Islet of Langerhans (tissue), 1 donor: Measurements from ENCODE around the gene GPR39.
A peak's percentile ranks its signal among the peaks of the same experiment; 100 is the strongest.

Experiments used
- FAIRE-seq: peaks from one replicate; lab custom pipeline; 2011; peaks lifted over from hg19 to GRCh38; lab: Jason Lieb, UNC

The GPR39 gene

GRCh38 chr2:132567682-132568081, 151.1 kb downstream of the GPR39 start:
- FAIRE-seq, result no peak

GRCh38 chr2:132568656-132569055, 152.1 kb downstream of the GPR39 start:
- no peak for FAIRE-seq

- no peak for FAIRE-seq
These were observed 156.9 kb downstream of the GPR39 start for GRCh38 chr2:132573444-132574007.

GRCh38 chr2:132577686-132578085, 161.1 kb downstream of the GPR39 start:
- FAIRE-seq, result no peak

- no peak for FAIRE-seq
These were observed 165.0 kb downstream of the GPR39 start for GRCh38 chr2:132581591-132581990.

- FAIRE-seq, result peak; percentile 91
These were observed 165.6 kb downstream of the GPR39 start for GRCh38 chr2:132581991-132582738.

- peak; percentile 71 for FAIRE-seq
These were observed 167.2 kb downstream of the GPR39 start for GRCh38 chr2:132583666-132584360.

- FAIRE-seq, result no peak
These were observed 168.6 kb downstream of the GPR39 start for GRCh38 chr2:132584976-132585817.

- FAIRE-seq, result no peak
These were observed 169.5 kb downstream of the GPR39 start for GRCh38 chr2:132586101-132586511.

GRCh38 chr2:132586835-132587234, 170.2 kb downstream of the GPR39 start:
- FAIRE-seq, result no peak

GRCh38 chr2:132588576-132588975, 172.0 kb downstream of the GPR39 start:
- no peak for FAIRE-seq

- no peak for FAIRE-seq
These were observed 172.7 kb downstream of the GPR39 start for GRCh38 chr2:132589111-132589830.

GRCh38 chr2:132589966-132590365, 173.4 kb downstream of the GPR39 start:
- no peak for FAIRE-seq

GRCh38 chr2:132593171-132593570, 176.6 kb downstream of the GPR39 start:
- no peak for FAIRE-seq

GRCh38 chr2:132595186-132595585, 178.6 kb downstream of the GPR39 start:
- FAIRE-seq, result no peak

- FAIRE-seq, result no peak
These were observed 179.1 kb downstream of the GPR39 start for GRCh38 chr2:132595693-132596092.

- no peak for FAIRE-seq
These were observed 180.6 kb downstream of the GPR39 start for GRCh38 chr2:132597166-132597565.

GRCh38 chr2:132597831-132598230, 181.2 kb downstream of the GPR39 start:
- FAIRE-seq, result no peak

GRCh38 chr2:132598536-132598935, 181.9 kb downstream of the GPR39 start:
- FAIRE-seq, result no peak

GRCh38 chr2:132599556-132599955, 183.0 kb downstream of the GPR39 start:
- FAIRE-seq, result no peak

- FAIRE-seq, result no peak
These were observed 188.0 kb downstream of the GPR39 start for GRCh38 chr2:132604561-132604960.
